WTC11 (cell line): ENCODE data around the gene MAML3. TPM values are rescaled to one million over a fixed set of nuclear protein-coding genes. Genes with fewer than 3 reads are reported as not detected.

Experiments used
- ATAC-seq: fragments of 200-7000 bp; cut with Tn5 transposase; 2 replicates; pipeline ENCODE4 v1.10.0; 2021; ENCODE audit warnings: mild to moderate bottlenecking, moderate library complexity
- CTCF ChIA-PET: fragments of 300-600 bp; sonication (Branson Sonifier 250); formaldehyde crosslinking; loops from one replicate; lab custom pipeline; 2021; ENCODE audit warnings: antibody characterized with exemption; lab: Charles Lee
- POLR2A ChIA-PET: fragments of 350-600 bp; sonication (Branson Sonifier 250); formaldehyde crosslinking; loops from one replicate; lab custom pipeline; 2021; ENCODE audit warnings: antibody characterized with exemption; lab: Charles Lee
- DNase-seq: peaks from one replicate; pipeline ENCODE4 v3.0.0; 2021; ENCODE audit warnings: low spot score
- H3K27ac Mint-ChIP-seq: 2 replicates; pipeline ENCODE4 v1.8.0; 2021; ENCODE audit warnings: mixed read lengths
- H3K27me3 Mint-ChIP-seq: 2 replicates; pipeline ENCODE4 v1.8.0; 2021; ENCODE audit warnings: low read depth, mild to moderate bottlenecking, moderate library complexity, mixed read lengths
- H3K36me3 Mint-ChIP-seq: 2 replicates; pipeline ENCODE4 v1.8.0; 2021; ENCODE audit warnings: mixed read lengths
- H3K4me1 Mint-ChIP-seq: 2 replicates; pipeline ENCODE4 v1.8.0; 2022; ENCODE audit warnings: mixed read lengths
- H3K4me3 Mint-ChIP-seq: 2 replicates; pipeline ENCODE4 v1.8.0; 2021; ENCODE audit warnings: mild to moderate bottlenecking, moderate library complexity, mixed read lengths
- H3K9me3 Mint-ChIP-seq: 2 replicates; pipeline ENCODE4 v1.8.0; 2021; ENCODE audit warnings: mixed read lengths
- ATF6 ChIP-seq: sonication (generic); formaldehyde crosslinking; IDR thresholded peaks from 2 replicates; pipeline ENCODE4 v1.8.1; 2023; ENCODE audit warnings: mild to moderate bottlenecking, missing genetic modification reagents
- ETV6 ChIP-seq: sonication (generic); formaldehyde crosslinking; IDR thresholded peaks from 2 replicates; pipeline ENCODE4 v1.8.1; 2022; ENCODE audit warnings: mild to moderate bottlenecking, missing genetic modification reagents
- MXD4 ChIP-seq: fragments of 250-450 bp; sonication (Bioruptor Pico); IDR thresholded peaks from 2 replicates; pipeline ENCODE4 v1.8.0; 2021; ENCODE audit warnings: mild to moderate bottlenecking, moderate library complexity, borderline replicate concordance
- PREB ChIP-seq: sonication (generic); formaldehyde crosslinking; IDR thresholded peaks from 2 replicates; pipeline ENCODE4 v1.8.1; 2022; ENCODE audit warnings: mild to moderate bottlenecking, missing genetic modification reagents, moderate library complexity, borderline replicate concordance
- USF1 ChIP-seq: sonication (generic); formaldehyde crosslinking; IDR thresholded peaks from 2 replicates; pipeline ENCODE4 v1.8.0; 2022; ENCODE audit warnings: mild to moderate bottlenecking, missing genetic modification reagents
- ZNF232 ChIP-seq: sonication (generic); formaldehyde crosslinking; IDR thresholded peaks from 2 replicates; pipeline ENCODE4 v1.8.0; 2022; ENCODE audit warnings: mild to moderate bottlenecking, missing genetic modification reagents
- total RNA-seq: library from RNA; stranded (reverse); gene quantifications from 3 replicates; pipeline ENCODE4 v1.2.3, GENCODE V29; 2021
- TF ChIP-seq, protein P1 (sequence below): sonication (generic); formaldehyde crosslinking; IDR thresholded peaks from 2 replicates; pipeline ENCODE4 v1.8.0; 2022; ENCODE audit warnings: mild to moderate bottlenecking, missing genetic modification reagents
- TF ChIP-seq, protein P2 (sequence below): sonication (generic); formaldehyde crosslinking; IDR thresholded peaks from 2 replicates; pipeline ENCODE4 v1.8.0; 2022; ENCODE audit warnings: missing genetic modification reagents
- TF ChIP-seq, protein P3 (sequence below): sonication (generic); formaldehyde crosslinking; IDR thresholded peaks from 2 replicates; pipeline ENCODE4 v1.8.1; 2023; ENCODE audit warnings: mild to moderate bottlenecking, moderate library complexity, missing genetic modification reagents

Gene MAML3
- total RNA-seq, 1 experiment from 2014 or later = 7.4 TPM

GRCh38 chr4:140185412-140186081, 31.6 kb upstream of the MAML3 start (continued):
- no peak for TF ChIP-seq PREB (CRISPR knock-in tag)
- TF ChIP-seq ATF6 (CRISPR knock-in tag) = no peak

- ChIA-PET POLR2A (no interaction called here), CTCF (interaction anchor here (0.6 kb wide), 1 partner anchor 411 kb away, joined by 3 read pairs; no protein-coding TSS in a partner anchor)
- TF ChIP-seq ZNF232 (CRISPR knock-in tag) (no peak), USF1 (CRISPR knock-in tag) (no peak), MXD4 (CRISPR knock-in tag) (no peak), ETV6 (CRISPR knock-in tag) (no peak)
- TF ChIP-seq, protein P1, sequence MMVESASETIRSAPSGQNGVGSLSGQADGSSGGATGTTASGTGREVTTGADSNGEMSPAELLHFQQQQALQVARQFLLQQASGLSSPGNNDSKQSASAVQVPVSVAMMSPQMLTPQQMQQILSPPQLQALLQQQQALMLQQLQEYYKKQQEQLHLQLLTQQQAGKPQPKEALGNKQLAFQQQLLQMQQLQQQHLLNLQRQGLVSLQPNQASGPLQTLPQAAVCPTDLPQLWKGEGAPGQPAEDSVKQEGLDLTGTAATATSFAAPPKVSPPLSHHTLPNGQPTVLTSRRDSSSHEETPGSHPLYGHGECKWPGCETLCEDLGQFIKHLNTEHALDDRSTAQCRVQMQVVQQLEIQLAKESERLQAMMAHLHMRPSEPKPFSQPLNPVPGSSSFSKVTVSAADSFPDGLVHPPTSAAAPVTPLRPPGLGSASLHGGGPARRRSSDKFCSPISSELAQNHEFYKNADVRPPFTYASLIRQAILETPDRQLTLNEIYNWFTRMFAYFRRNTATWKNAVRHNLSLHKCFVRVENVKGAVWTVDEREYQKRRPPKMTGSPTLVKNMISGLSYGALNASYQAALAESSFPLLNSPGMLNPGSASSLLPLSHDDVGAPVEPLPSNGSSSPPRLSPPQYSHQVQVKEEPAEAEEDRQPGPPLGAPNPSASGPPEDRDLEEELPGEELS = no peak
- TF ChIP-seq, protein P2, sequence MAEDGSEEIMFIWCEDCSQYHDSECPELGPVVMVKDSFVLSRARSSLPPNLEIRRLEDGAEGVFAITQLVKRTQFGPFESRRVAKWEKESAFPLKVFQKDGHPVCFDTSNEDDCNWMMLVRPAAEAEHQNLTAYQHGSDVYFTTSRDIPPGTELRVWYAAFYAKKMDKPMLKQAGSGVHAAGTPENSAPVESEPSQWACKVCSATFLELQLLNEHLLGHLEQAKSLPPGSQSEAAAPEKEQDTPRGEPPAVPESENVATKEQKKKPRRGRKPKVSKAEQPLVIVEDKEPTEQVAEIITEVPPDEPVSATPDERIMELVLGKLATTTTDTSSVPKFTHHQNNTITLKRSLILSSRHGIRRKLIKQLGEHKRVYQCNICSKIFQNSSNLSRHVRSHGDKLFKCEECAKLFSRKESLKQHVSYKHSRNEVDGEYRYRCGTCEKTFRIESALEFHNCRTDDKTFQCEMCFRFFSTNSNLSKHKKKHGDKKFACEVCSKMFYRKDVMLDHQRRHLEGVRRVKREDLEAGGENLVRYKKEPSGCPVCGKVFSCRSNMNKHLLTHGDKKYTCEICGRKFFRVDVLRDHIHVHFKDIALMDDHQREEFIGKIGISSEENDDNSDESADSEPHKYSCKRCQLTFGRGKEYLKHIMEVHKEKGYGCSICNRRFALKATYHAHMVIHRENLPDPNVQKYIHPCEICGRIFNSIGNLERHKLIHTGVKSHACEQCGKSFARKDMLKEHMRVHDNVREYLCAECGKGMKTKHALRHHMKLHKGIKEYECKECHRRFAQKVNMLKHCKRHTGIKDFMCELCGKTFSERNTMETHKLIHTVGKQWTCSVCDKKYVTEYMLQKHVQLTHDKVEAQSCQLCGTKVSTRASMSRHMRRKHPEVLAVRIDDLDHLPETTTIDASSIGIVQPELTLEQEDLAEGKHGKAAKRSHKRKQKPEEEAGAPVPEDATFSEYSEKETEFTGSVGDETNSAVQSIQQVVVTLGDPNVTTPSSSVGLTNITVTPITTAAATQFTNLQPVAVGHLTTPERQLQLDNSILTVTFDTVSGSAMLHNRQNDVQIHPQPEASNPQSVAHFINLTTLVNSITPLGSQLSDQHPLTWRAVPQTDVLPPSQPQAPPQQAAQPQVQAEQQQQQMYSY (CRISPR knock-in tag) = no peak
- no peaks in the 10 kb centered on the region for H3K27me3 Mint-ChIP-seq
- H3K4me1 Mint-ChIP-seq = no peaks in the 10 kb centered on the region
- no peaks in the 10 kb centered on the region for H3K9me3 Mint-ChIP-seq
- no peak for ATAC-seq
- DNase-seq = no peak
- H3K27ac Mint-ChIP-seq = no peak overlapping the region
- H3K4me3 Mint-ChIP-seq = no peak overlapping the region
- no peaks in the 10 kb centered on the region for H3K36me3 Mint-ChIP-seq
These were observed 29.3 kb upstream of the MAML3 start for GRCh38 chr4:140183270-140183669.

DNA sequence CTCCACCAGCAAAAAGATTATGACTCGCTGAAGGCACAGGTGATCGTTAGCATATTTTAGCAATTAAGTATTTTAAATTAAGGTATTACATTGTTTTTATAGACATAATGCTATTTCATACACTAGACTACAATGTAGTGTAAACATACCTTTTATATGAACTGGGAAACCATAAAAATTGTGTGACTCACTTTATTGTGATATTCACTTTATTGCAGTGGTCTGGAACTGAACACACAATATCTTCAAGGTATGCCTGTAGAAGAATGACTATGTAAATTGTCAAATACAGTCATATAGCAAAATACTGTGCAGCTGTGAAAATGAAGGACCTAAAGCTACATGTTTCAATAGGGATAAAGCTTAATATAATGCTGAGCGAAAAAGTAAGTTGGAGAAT, 26.6 kb upstream of the MAML3 start:
- ATAC-seq = no peak
- H3K27me3 Mint-ChIP-seq = no peaks in the 10 kb centered on the region
- no peaks in the 10 kb centered on the region for H3K4me1 Mint-ChIP-seq
- H3K4me3 Mint-ChIP-seq = no peak overlapping the region
- H3K36me3 Mint-ChIP-seq = no peaks in the 10 kb centered on the region
- TF ChIP-seq, protein P3, sequence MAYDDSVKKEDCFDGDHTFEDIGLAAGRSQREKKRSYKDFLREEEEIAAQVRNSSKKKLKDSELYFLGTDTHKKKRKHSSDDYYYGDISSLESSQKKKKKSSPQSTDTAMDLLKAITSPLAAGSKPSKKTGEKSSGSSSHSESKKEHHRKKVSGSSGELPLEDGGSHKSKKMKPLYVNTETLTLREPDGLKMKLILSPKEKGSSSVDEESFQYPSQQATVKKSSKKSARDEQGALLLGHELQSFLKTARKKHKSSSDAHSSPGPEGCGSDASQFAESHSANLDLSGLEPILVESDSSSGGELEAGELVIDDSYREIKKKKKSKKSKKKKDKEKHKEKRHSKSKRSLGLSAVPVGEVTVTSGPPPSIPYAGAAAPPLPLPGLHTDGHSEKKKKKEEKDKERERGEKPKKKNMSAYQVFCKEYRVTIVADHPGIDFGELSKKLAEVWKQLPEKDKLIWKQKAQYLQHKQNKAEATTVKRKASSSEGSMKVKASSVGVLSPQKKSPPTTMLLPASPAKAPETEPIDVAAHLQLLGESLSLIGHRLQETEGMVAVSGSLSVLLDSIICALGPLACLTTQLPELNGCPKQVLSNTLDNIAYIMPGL (CRISPR knock-in tag) = no peak
- TF ChIP-seq, all 79 proteins: peak for 0
- DNase-seq = no peak
- no peak overlapping the region for H3K27ac Mint-ChIP-seq
- CTCF ChIA-PET = no interaction called here
- no peaks in the 10 kb centered on the region for H3K9me3 Mint-ChIP-seq
- POLR2A ChIA-PET = no interaction called here
